DND-41 (cell line): ENCODE data around the gene GSG1L.

Experiments
- CTCF ChIP-seq: IDR thresholded peaks from 2 replicates; pipeline ENCODE4 v1.5.1; 2012; ENCODE audit warnings: borderline replicate concordance, low read length, moderate library complexity, mild to moderate bottlenecking; ENCODE audit not compliant: poor library complexity, severe bottlenecking; ENCODE audit errors: extremely low read depth
- EZH2 ChIP-seq: IDR thresholded peaks from 3 replicates; pipeline ENCODE4 v1.6.1; 2012; ENCODE audit warnings: borderline replicate concordance, low read depth, mild to moderate bottlenecking, moderate library complexity, low read length, inconsistent platforms; ENCODE audit not compliant: severe bottlenecking

- TF ChIP-seq CTCF = no peak
- TF ChIP-seq EZH2 = no peak
Observed at GRCh38 chr16:27770271-27771196, 293.0 kb downstream of the GSG1L start.
